Prostate gland (tissue), 2 donors: ENCODE measurements around the gene RARA.

Source experiments
- POLR2A ChIP-seq: fragments of 450-650 bp; IDR thresholded peaks from one replicate; pipeline ENCODE4 v1.6.1; 2016; ENCODE audit warnings: antibody characterized with exemption, mild to moderate bottlenecking
- POLR2AphosphoS5 ChIP-seq: sonication (generic); formaldehyde crosslinking; IDR thresholded peaks from one replicate; pipeline ENCODE4 v1.6.1; 2017; ENCODE audit warnings: antibody characterized with exemption
- TF ChIP-seq, protein P1 (sequence below), 4 experiments: fragments of 200-600 bp in 2 of 4; fragments of 450-650 bp in 2 of 4; sonication (generic) in 2 of 4; IDR thresholded peaks; 1 replicate in 3 of 4; 2 replicates in 1 of 4; pipeline ENCODE4 v1.5.1; 2016 to 2019; ENCODE audit warnings: antibody characterized with exemption in 4 of 4, mild to moderate bottlenecking in 2 of 4, moderate library complexity in 2 of 4

DNA sequence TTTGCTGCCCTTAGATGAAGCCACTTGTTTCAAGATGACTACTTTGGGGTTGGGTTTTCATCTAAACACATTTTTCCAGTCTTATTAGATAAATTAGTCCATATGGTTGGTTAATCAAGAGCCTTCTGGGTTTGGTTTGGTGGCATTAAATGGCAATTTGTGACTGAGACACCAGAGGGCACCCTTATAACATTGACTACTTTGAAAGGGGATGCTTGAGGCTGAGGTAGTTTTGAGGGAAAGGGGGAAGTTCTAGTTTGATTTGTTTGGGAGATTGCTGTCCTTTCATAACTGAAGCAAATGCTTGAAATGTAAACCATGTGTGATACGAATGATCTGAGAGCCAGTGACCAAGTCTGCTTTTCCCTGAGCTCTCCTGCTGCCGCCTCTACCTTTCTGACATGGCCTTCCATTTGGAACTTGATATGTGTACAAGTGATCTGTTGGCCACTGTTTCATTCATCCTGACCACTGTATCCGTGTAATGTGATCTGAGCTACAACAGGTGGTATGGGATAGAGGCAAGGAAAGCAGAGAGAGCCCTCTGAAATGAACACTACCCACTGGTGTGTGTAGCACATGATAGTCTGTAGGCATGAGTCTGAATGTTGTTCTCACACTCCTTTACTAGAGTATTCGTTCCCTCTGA is 5.8 kb upstream of the RARA start:
- no peak for TF ChIP-seq POLR2A
- TF ChIP-seq, protein P1, sequence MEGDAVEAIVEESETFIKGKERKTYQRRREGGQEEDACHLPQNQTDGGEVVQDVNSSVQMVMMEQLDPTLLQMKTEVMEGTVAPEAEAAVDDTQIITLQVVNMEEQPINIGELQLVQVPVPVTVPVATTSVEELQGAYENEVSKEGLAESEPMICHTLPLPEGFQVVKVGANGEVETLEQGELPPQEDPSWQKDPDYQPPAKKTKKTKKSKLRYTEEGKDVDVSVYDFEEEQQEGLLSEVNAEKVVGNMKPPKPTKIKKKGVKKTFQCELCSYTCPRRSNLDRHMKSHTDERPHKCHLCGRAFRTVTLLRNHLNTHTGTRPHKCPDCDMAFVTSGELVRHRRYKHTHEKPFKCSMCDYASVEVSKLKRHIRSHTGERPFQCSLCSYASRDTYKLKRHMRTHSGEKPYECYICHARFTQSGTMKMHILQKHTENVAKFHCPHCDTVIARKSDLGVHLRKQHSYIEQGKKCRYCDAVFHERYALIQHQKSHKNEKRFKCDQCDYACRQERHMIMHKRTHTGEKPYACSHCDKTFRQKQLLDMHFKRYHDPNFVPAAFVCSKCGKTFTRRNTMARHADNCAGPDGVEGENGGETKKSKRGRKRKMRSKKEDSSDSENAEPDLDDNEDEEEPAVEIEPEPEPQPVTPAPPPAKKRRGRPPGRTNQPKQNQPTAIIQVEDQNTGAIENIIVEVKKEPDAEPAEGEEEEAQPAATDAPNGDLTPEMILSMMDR (IDR thresholded peaks at IDR 0.05), result peak; percentile 61 to 91 (median 83)
- peak; percentile 37 for TF ChIP-seq POLR2AphosphoS5
